GM19372 (cell line): Measurements from ENCODE around the gene KCNK5.

Source experiments
- ATAC-seq: cut with Tn5 transposase; IDR thresholded peaks from one replicate; pipeline ENCODE4 v1.9.1; 2021; ENCODE audit warnings: mild to moderate bottlenecking, low read depth, moderate library complexity; ENCODE audit not compliant: unreplicated experiment

The KCNK5 gene

GRCh38 chr6:39247667-39248194 is 18.5 kb upstream of the KCNK5 start:
- ATAC-seq, result no peak

- ATAC-seq, result no peak
Measured at GRCh38 chr6:39243809-39244208, 14.5 kb upstream of the KCNK5 start.

DNA sequence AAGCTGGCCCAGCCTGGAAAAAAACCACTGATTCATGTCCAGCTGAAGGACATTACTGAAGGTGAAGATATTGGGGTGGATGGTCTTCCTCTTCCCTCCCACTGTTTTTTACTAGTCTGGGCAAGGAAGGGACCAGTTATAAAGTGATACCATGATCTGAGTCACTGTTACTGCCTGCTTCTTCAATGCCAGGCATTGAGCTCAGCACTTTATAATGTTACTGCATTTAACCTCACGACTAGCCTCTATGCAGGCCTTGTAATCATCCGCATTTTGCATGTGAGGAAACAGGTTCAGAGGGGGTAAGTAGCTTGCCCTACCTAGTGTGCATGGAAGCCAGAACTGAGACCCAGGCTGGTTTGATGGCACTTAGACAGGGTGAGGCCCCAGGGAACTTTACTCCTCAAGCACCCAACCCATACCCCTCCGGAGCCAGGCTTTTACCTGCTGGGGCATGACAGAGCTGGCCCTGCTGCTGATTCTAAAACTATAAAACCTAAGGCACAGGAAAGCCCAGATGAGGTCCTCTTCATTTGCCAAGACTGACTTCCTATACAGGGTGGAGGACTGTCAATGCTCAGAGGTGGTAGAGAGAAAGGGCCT is 11.0 kb upstream of the KCNK5 start:
- ATAC-seq, result no peak

- ATAC-seq, result no peak
Measured at GRCh38 chr6:39239527-39240154, 10.4 kb upstream of the KCNK5 start.

DNA sequence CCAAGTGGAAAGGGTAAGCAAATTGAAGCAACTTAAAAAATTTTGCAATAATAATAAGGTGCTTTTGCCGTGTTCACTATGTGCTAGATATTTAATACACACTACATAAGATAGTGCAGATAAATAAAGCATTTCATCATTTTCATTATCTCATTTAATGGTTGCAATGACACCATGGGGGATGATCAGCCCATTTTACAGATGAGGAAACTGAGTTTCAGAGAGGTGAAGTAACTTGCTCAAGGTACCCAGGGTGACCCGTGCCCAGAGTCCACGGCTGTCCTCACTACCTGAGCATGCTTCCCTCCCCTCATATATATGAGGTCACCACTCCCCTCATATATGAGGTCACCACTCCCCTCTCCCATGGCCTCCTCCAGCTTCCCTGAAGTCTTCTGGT is 7.5 kb upstream of the KCNK5 start:
- no peak for ATAC-seq

DNA sequence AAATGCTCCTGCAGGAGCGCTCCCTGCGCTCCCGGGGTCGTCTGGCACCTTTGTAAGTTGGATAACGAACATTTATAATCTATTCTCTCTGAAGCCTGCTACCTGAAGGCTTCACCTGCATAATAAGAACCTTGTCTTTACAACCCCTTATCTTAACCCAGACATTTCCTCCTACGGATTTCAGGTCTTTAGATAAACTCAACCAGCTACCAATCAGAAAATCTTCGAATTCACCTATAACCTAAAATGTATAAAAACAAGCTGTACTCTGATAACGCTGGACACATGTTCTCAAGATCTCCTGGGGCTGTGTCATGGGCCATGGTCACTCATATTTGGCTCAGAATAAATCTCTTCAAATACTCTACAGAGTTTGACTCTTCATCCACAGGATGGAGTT is 4.1 kb upstream of the KCNK5 start:
- no peak for ATAC-seq

- no peak for ATAC-seq
Measured at GRCh38 chr6:39231521-39232243, 2.4 kb upstream of the KCNK5 start.

DNA sequence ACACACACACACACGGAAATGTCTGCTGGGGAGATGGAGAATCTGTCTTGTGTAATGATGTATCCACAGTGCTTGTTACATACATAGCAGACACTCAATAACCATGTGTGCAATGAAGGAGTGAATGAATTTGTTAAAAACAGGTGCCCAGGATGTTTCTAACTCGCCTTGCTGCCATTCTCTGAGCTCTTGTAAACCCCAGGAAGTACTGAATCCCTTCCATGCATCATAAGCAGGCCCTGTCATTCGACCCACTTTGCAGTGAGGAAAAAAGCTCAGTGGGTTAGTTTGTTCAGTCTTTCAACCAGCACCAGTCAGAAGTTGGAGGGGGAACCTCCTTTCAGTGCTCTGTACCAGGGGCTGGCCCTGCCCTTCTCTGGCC is 1.4 kb upstream of the KCNK5 start:
- no peak for ATAC-seq

DNA sequence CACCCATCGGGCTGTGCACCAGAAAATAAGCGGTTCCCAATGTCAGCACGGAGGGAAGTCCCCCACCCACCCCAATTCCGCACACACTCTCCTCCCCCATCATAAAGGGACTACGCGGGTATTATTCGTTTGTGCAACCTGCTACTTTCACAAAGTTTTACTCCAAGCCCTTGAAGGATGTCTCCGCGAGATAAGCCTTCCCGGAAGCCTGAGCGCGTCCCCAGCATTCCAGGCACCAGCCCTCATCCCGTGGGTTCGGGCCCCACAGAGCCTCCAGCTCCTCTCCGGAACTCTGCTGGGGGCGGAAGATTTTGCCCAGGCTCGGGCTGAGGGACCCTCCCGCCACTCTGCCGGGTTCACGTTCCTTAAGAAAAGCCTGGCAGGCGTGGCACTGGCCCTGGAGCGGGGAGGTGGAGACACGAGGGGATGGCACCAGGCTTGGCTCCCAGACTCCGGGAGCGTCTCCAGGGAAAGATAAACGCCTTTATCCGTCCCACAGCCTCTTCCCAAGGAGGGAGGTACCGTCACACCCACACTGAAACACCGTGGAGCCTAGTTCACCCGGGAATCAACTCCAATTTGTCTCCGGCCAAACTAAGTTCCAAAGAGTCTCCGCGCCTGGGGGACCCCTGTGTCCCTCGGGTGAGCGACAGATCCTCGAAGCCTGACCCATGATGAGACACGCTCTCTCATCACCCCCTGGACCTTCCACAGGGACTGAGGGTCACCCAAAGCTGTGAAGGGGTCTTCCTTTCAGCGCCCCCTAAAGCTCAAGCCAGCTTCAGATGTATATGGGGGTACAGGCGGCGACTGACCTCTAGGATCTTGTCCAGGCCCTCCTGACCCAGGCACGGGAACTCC is 934 bp downstream of the KCNK5 start:
- ATAC-seq, result no peak

DNA sequence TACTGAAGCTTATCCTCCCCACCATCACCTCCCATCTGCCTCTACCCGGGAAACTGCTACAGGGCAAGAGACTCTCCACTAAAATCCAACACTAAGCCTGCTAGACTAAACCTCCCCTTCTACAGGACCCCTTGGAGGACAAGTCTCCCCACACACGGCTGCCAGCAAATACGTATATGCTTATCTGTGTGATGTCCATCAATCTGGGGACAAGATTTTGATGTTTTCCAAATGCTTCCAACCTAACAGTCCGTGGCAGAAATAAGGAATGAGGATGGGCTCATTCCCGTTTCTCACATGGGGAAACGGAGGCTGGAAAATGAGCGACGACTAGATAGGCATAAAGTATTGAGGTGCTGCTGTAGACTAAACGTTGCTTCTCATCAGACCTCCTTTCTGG is 1.8 kb downstream of the KCNK5 start:
- ATAC-seq, result no peak

DNA sequence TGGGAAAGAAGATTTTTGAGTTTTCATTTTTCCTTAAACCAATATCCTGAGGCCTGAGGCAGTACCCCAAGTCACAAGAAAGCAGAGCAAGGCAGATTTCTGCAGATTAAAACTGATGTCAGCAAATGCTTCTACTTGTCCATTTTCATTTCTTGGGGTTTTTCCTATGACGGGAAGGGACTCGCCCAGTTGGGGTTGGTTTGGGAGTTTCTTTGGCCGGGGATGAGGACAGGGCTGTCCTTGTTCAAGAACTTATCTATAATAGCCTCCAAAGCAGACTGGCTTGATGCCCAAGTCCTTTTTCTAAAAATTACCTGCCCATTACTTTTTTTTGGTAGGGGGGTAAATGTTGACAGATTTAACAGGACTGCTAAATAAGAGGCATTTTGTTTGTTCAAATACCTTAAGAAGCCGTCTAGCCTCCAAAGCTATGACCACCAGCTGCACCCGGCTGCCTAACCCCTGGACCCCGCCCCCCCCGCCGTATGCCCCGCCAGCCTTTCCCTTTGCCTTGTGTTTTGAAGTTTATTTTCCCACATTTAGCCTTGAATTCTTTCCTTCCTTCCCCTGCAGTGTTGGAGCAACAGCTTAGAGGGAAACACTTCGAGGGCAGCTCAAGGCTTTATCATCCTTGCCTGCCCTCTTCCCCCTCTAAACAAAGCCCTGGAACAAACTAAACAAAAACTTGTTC is 2.5 kb downstream of the KCNK5 start:
- no peak for ATAC-seq

- ATAC-seq, result no peak
Measured at GRCh38 chr6:39225946-39226437, 3.3 kb downstream of the KCNK5 start.

DNA sequence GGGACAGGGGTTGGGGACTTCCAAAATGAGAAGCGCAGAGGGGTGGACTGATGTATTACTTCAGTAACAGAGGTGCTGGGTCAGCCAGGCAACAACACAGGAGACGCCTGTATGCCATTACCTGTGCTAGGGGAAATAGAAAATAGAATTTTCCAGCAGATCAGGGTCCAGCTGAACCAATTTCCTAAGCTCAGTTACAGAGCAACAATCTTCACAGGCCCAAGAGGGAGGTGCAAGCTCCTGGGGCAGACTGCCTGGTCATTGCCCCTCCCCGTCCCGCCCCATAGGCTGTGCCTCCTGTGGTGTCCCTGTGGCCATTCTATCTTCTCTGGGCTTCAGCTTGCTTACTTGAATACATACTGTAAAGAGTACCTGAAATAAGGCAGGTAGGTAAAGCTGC is 3.7 kb downstream of the KCNK5 start:
- ATAC-seq, result no peak

DNA sequence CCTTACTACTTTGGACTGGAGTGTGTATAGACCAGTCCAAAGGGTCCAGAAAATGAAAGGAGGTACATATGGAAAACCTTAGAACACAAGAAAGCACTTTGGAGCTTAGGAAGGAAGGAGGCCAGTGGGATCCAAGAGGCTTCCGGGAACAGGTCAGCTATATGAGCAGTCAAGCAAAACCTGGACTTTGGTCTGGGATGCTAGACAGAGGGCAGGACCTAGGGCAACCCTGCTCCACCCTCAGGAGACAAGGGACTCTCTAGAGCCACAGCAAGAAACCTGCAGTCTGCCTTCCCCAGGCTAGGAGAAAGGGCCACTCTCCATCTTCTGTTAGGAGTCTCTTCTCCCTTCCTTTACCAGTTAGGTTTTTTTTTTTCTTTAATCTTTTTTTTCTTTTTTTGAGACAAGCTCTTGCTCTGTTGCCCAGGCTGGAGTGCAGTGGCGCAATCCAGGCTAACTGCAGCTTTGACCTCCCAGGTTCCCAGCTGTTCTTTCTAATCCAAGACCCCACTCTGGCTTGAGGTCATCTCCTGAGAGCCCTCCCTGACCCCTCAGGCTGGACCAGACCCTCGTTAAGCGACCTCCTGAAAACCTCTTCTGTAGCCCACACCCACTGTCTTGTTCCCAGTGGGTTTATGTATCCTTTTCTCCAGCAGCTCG is 4.6 kb downstream of the KCNK5 start:
- no peak for ATAC-seq

DNA sequence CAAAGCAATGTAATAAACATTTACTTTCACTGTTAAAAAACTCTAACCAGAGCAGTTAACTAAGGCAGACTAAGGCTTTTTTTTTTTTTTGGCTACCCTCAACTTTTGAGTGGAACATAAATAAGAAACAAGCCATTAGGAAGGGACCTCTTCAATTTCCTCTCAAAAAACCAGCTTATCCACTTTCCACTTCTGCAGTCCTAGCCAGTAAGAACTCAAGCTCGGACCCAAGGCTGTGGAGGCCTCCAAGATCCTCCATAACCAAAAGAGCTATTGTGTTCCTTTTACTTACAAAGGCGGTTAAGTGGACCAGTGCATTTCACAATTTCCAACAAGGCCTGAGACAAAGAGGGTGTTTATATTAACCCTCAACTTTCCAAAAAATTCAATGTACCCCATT is 5.3 kb downstream of the KCNK5 start:
- no peak for ATAC-seq

DNA sequence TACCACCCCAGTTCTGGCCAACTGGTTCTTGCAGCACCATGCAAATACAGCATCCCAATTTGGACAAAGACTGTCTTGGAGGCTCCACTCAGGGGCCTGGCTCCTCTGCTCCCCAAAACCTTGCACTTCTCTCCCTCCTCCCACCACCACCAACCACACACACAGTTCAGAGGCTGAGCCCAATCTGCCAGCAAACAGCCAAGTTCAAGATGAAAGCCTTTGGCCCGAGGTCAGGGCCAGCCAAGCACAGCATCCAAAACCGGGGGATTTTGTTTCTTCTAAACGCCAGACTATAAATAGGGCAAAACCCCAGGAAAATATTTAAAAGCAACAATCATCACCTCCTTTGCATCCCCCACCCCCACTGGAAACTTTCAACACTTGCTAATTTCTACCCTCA is 5.7 kb downstream of the KCNK5 start:
- ATAC-seq, result no peak

DNA sequence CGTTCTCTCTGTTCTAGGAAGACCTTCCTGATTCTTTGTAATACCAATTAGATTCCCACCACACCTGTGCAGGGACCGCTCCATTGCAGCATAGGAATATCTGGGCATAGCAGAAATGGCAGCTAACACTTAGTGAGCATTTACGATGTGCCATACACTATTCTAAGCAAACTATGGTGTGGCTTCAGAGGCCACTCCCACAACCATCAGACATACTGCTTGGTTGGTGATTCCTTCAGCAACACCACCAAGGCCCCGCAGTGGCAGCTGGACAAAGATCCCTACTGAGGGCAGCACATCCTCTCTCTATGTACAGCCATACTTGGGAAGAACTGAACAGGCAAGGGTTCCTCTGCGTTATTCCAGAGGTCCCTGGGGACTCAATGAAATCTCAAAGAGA is 6.2 kb downstream of the KCNK5 start:
- no peak for ATAC-seq

- ATAC-seq, result no peak
Measured at GRCh38 chr6:39221779-39222641, 7.3 kb downstream of the KCNK5 start.

GRCh38 chr6:39221115-39221514 is 8.2 kb downstream of the KCNK5 start:
- ATAC-seq, result no peak
